Mucosa of descending colon (tissue), 3 donors: ENCODE results near the gene ARL2. TPM values are rescaled to one million over a fixed set of nuclear protein-coding genes. Genes with fewer than 3 reads are reported as not detected.

ENCODE experiments used
- ATAC-seq: fragments of 200-7000 bp; cut with Tn5 transposase; one replicate; pipeline ENCODE4 v1.9.1; 2020; ENCODE audit warnings: mild to moderate bottlenecking, moderate library complexity
- DNase-seq, 3 donors: peaks; one replicate each; pipeline ENCODE4 v3.0.0-alpha.2; 2020
- H3K36me3 ChIP-seq: fragments of 200-600 bp; one replicate; pipeline ENCODE4 v1.8.0; 2021; ENCODE audit warnings: low read depth, mild to moderate bottlenecking
- H3K4me1 ChIP-seq: fragments of 200-600 bp; one replicate; pipeline ENCODE4 v1.8.0; 2021; ENCODE audit warnings: low read depth, mild to moderate bottlenecking
- H3K4me3 ChIP-seq: fragments of 200-600 bp; one replicate; pipeline ENCODE4 v1.8.0; 2021; ENCODE audit warnings: mild to moderate bottlenecking
- H3K9me3 ChIP-seq: fragments of 200-600 bp; one replicate; pipeline ENCODE4 v1.8.0; 2021; ENCODE audit warnings: mild to moderate bottlenecking
- intact Hi-C, 2 donors: fragments of 100-400 bp; cut with DNase I in 1 of 2; cut with micrococcal nuclease in 1 of 2; formaldehyde crosslinking; loops; one replicate each; pipeline versions ENCODE4 v1.11.0 to v1.11.1; 2022; cut with DNase I, micrococcal nuclease
- total RNA-seq, 3 donors: library from RNA; stranded (reverse); fragmentation: NEBNext Ultra II Directional in 2 of 3; extraction: Animal tissue kit (Norgen Biotek cat#: 25700) in 2 of 3; gene quantifications; one replicate each; pipeline versions ENCODE4 v1.2.1 to v1.2.4, GENCODE V29; 2021 to 2023
- TF ChIP-seq, protein P1 (sequence below): fragments of 200-600 bp; IDR thresholded peaks from one replicate; pipeline ENCODE4 v1.8.0; 2022; ENCODE audit warnings: antibody characterized with exemption, mild to moderate bottlenecking
- donor health status: DM: no; HTN: no; CAD: no; lungs with moderate emphysema.
- donor health status: DM: no; HTN: no; CAD: no.
- donor health status: DM: no; HTN: yes; CAD: no.

The ARL2 gene
- total RNA-seq, 3 donors from 2014 or later: 70.1 to 90.6 (median 71.4) TPM

DNA sequence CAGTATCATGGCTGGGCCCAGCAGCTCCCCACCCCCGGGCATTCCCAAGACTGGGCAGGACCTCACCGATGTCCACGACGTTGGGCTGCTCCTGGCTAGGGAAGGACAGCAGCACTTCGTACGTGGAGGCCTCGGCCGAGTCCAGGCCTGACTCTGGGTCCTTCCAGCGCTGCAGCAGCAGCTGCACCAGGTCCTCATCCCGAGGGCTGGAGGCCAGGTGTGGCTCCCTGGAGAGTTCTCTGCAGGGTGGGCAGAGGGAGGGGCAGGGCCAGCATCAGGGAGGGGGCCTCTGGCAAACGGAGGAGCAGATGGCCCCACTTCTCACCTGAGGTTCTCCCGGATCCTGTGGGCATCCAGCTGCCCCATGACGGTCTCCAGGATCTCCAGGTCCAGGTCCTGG lies 44.1 kb downstream of the ARL2 start:
- Histone ChIP-seq H3K9me3 (no peaks in the 10 kb centered on the region), H3K4me1 (peaks cover 9% of the 10 kb centered on the region), H3K4me3 (no peak overlapping the region), H3K36me3 (no peaks in the 10 kb centered on the region)
- no peak for DNase-seq
- TF ChIP-seq, protein P1, sequence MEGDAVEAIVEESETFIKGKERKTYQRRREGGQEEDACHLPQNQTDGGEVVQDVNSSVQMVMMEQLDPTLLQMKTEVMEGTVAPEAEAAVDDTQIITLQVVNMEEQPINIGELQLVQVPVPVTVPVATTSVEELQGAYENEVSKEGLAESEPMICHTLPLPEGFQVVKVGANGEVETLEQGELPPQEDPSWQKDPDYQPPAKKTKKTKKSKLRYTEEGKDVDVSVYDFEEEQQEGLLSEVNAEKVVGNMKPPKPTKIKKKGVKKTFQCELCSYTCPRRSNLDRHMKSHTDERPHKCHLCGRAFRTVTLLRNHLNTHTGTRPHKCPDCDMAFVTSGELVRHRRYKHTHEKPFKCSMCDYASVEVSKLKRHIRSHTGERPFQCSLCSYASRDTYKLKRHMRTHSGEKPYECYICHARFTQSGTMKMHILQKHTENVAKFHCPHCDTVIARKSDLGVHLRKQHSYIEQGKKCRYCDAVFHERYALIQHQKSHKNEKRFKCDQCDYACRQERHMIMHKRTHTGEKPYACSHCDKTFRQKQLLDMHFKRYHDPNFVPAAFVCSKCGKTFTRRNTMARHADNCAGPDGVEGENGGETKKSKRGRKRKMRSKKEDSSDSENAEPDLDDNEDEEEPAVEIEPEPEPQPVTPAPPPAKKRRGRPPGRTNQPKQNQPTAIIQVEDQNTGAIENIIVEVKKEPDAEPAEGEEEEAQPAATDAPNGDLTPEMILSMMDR: no peak
- intact Hi-C loops: no loop called here
- ATAC-seq: no peak

DNA sequence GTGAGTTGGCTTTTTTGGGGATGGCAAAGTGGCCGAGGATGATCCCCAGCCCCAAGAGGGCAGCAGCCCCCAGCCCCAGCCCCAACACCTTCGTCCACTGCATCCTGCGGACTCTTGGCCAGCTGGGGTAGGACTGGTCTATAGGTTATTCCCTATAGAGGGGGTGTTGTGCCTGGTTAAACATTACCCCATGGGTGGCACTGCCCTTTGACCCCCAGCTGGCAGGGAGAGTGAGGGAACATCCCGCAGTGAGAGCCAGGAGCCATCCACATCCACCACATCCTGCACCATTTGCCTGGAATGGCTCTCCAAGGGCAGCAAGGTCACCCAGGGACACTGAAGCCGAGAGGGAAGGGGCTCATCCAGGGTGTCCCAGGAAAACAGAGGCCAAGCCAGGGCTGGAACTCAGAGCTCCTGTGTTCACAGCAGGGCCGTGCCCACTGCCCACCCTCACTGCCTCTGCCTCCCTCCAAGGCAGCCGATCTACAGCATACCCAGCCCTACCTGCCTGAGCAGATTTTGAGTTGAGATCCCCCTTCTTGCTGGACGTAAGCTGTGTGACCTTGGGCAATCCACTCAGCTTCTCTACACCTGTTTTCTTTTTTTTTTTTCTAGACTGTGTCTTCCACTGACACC lies 44.6 kb downstream of the ARL2 start, which contains the start of gene NAALADL1:
Gene NAALADL1 (minus strand): TSS at position 135 of the 636 bp plus-strand sequence. CDS start 32 bp downstream, at position 103.
- intact Hi-C loops: no loop called here
- ATAC-seq (peak; percentile 65), DNase-seq (peak in 2 of 3 donors; percentile 61 to 66)
- Histone ChIP-seq H3K4me3 (no peak within 1 kb of the TSS), H3K9me3 (no peaks in the 10 kb centered on the region), H3K36me3 (no peaks in the 10 kb centered on the region), H3K4me1 (peaks cover 9% of the 10 kb centered on the region)
- TF ChIP-seq, protein P1: no peak

- H3K36me3 ChIP-seq: no peaks in the 10 kb centered on the region
- ATAC-seq (no peak), DNase-seq (no peak)
- no peak overlapping the region for H3K4me3 ChIP-seq
- H3K4me1 ChIP-seq: peaks cover 9% of the 10 kb centered on the region
- intact Hi-C loops: no loop called here
- no peaks in the 10 kb centered on the region for H3K9me3 ChIP-seq
- TF ChIP-seq, protein P1: no peak
Observed at GRCh38 chr11:65059523-65059922, 45.6 kb downstream of the ARL2 start.

DNA sequence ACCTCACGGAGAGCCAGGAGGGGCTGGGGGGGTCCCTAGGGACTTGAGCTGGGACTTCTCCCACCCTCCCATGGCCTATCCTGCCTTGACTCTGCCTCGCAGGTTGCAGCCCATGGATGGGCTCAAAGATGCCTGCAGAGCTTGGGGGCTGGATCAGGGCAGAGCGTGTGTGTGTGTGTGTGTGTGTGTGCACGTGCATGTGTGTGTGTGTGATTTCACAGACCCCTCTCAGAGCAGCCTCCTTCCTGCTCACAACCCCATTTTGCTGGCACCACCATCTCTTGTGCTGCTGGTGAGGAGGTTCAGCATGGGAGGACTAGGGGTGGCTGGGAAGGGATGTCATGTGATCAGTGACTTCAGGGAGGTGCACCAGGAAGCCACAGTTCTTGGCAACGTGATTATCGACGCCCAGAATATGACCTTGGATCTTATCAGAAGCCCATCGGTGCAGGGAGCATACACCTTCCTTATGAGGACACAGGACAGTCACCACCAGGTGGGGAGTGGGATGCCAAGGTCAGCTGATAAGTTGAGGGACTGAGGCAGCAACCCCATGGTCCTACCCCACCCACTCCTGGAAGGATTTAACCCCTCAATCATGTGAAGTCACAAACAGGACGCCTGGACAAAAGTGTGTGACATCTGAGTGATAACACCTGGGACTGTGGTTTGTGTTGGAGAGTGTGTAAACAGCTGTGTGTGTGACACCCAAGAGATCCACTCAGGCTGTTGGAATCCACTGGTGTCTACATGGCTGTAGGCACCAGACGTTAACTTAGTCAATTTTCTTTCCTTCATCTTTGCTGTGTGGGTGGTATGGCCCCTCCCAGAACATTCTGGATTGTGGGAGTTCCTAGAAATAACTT lies 46.2 kb downstream of the ARL2 start:
- no peaks in the 10 kb centered on the region for H3K9me3 ChIP-seq
- DNase-seq (peak in 1 of 3 donors; percentile 40), ATAC-seq (peak; percentile 78)
- no peaks in the 10 kb centered on the region for H3K36me3 ChIP-seq
- TF ChIP-seq, protein P1: no peak
- H3K4me3 ChIP-seq: no peak overlapping the region
- H3K4me1 ChIP-seq: peaks cover 9% of the 10 kb centered on the region
- intact Hi-C loops: no loop called here

- DNase-seq: no peak
- no peak for ATAC-seq
- intact Hi-C loops: no loop called here
Observed at GRCh38 chr11:65060913-65061408, 47.0 kb downstream of the ARL2 start.

More at GRCh38 chr11:65060913-65061408, 47.0 kb downstream of the ARL2 start:
- H3K4me1 ChIP-seq: peaks cover 9% of the 10 kb centered on the region
- H3K9me3 ChIP-seq: no peaks in the 10 kb centered on the region
- no peaks in the 10 kb centered on the region for H3K36me3 ChIP-seq
- no peak overlapping the region for H3K4me3 ChIP-seq
- TF ChIP-seq, protein P1: no peak
